ENCODE results near the gene BRSK1. TPM values are rescaled to one million over a fixed set of nuclear protein-coding genes. Genes with fewer than 3 reads are reported as not detected.

The BRSK1 gene
- total RNA-seq, 2 experiments from 2014 or later = 2.6 to 2.7 TPM

DNA sequence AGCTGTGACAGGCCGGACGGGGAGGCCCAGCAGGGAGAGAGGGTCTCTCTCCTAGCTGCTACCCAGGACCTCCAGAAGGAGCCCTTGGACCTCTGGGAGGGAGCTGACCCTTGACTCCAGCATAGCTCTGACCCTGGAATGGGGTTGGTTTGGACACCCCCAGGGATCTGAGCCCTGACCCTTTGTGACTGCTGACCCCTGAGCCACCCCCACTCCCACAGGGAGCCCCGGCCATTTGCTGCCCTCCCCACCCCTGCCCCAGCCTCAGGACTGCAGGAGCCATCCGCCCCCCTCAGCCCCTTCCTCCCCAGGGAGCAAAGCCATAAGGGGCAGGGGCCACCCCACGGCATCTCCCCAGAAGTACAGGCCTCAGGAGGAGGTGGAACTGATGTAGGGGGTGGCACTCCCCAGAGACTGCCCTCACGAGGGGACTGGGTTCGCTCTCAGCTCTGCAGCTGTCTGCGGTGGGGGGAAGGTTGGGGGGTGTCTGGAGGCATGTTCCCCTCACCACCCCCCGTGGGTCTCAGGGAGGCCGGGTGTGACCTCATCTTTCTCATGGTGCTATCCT, 63.7 kb downstream of the BRSK1 start:
- no peaks in the 10 kb centered on the region for H3K9me3 Mint-ChIP-seq

DNA sequence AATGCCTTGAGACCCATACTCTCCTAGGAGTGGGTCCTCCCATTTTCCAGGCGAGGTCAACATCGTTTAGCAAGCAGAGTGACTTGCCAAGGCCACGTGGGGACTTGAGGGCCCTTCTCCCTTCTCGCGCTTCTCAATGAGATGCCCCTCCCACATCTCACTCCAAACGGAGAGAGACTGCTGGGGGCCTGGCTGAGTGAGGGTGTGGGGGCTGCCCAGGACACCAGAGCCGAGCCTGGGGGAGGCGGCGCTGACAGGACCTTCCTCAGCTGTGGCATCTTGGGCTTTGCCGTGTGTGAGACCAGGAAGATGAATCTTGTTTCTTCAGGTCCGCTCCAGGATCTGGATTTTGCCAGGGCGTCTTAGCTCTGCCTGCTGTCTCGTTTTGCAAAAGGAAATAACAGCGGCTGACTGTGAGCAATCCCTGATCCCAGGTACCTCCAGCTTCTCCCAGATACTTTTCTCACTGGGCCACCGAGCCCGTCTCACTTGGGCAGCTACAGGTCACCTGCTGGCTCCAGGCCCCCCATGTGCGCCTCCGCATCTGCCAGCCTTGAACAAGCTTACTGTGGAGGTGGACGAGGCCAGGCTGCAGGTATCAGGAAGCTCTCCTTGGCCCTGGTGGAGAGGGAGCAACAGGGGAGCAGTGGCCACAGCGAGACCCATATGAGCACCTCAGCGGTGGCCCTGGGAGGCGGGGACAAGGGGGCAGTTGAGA, 64.7 kb downstream of the BRSK1 start:
- Histone ChIP-seq H3K27ac (ENCODE audit: low read depth in 1 of 2, low read length in 2 of 2) (no peak overlapping the region), H3K27me3 (ENCODE audit: control insufficient read depth in 1 of 2, insufficient read depth in 2 of 2, low read length in 2 of 2) (peaks cover 23 to 24% of the 10 kb centered on the region in 2 experiments), H3K36me3 (ENCODE audit: insufficient read depth, low read length) (peaks cover 3% of the 10 kb centered on the region), H3K4me3 (ENCODE audit: low read length) (no peak overlapping the region), H3K4me1 (ENCODE audit: insufficient read depth, low read length) (peaks cover 12% of the 10 kb centered on the region), H3K9me3 (ENCODE audit: control insufficient read depth in 1 of 2, insufficient read depth in 1 of 2, low read length in 2 of 2) (peaks cover 0 to 21% of the 10 kb centered on the region in 2 experiments)
- Mint-ChIP-seq H3K27me3 (peaks cover 31% of the 10 kb centered on the region), H3K9me3 (no peaks in the 10 kb centered on the region), H3K36me3 (ENCODE audit: low read depth) (peaks cover 11% of the 10 kb centered on the region), H3K4me3 (no peak overlapping the region), H3K27ac (no peak overlapping the region), H3K4me1 (ENCODE audit: low read depth) (peaks cover 18% of the 10 kb centered on the region)
- no peak for DNase-seq
- no peak for ATAC-seq (ENCODE audit: poor library complexity)
- intact Hi-C loops (cut with DNase I, micrococcal nuclease) = no loop called here
- TF ChIP-seq, protein P1, sequence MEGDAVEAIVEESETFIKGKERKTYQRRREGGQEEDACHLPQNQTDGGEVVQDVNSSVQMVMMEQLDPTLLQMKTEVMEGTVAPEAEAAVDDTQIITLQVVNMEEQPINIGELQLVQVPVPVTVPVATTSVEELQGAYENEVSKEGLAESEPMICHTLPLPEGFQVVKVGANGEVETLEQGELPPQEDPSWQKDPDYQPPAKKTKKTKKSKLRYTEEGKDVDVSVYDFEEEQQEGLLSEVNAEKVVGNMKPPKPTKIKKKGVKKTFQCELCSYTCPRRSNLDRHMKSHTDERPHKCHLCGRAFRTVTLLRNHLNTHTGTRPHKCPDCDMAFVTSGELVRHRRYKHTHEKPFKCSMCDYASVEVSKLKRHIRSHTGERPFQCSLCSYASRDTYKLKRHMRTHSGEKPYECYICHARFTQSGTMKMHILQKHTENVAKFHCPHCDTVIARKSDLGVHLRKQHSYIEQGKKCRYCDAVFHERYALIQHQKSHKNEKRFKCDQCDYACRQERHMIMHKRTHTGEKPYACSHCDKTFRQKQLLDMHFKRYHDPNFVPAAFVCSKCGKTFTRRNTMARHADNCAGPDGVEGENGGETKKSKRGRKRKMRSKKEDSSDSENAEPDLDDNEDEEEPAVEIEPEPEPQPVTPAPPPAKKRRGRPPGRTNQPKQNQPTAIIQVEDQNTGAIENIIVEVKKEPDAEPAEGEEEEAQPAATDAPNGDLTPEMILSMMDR (IDR thresholded peaks at IDR 0.05) = no peak
- ChIA-PET POLR2A (interaction anchor here (0.7 to 1.3 kb wide), 2 partner anchors 10 to 21 kb away, joined by 3 to 5 read pairs; partner anchors contain the start of gene KMT5C), CTCF (interaction anchor here (1.3 kb wide), 1 partner anchor 18 kb away, joined by 3 read pairs; no protein-coding TSS in a partner anchor)

More for the DNA sequence above, 63.7 kb downstream of the BRSK1 start:
- CTCF ChIA-PET = interaction anchor here (1.3 kb wide), 1 partner anchor 19 kb away, joined by 3 read pairs; no protein-coding TSS in a partner anchor
- H3K27me3 Mint-ChIP-seq = peaks cover 21% of the 10 kb centered on the region
- DNase-seq (peak in 1 of 14 experiments; percentile 18), ATAC-seq (ENCODE audit: poor library complexity) (no peak)
- no peak overlapping the region for H3K4me3 Mint-ChIP-seq
- TF ChIP-seq, protein P1 (IDR thresholded peaks at IDR 0.05) = no peak
- H3K27me3 ChIP-seq (ENCODE audit: control insufficient read depth in 1 of 2, insufficient read depth in 2 of 2, low read length in 2 of 2) = peaks cover 13 to 15% of the 10 kb centered on the region in 2 experiments
- H3K4me1 Mint-ChIP-seq (ENCODE audit: low read depth) = peaks cover 8% of the 10 kb centered on the region
- H3K9me3 ChIP-seq (ENCODE audit: control insufficient read depth in 1 of 2, insufficient read depth in 1 of 2, low read length in 2 of 2) = peaks cover 0 to 11% of the 10 kb centered on the region in 2 experiments
- H3K36me3 ChIP-seq (ENCODE audit: insufficient read depth, low read length) = peaks cover 8% of the 10 kb centered on the region
- POLR2A ChIA-PET = interaction anchor here (1.3 kb wide), 1 partner anchor 9 kb away, joined by 5 read pairs; the partner anchor contains the start of gene KMT5C
- H3K27ac Mint-ChIP-seq = no peak overlapping the region
- H3K4me1 ChIP-seq (ENCODE audit: insufficient read depth, low read length) = peaks cover 4% of the 10 kb centered on the region
- H3K36me3 Mint-ChIP-seq (ENCODE audit: low read depth) = peaks cover 11% of the 10 kb centered on the region
- H3K27ac ChIP-seq (ENCODE audit: low read depth in 1 of 2, low read length in 2 of 2) = no peak overlapping the region
- H3K4me3 ChIP-seq (ENCODE audit: low read length) = no peak overlapping the region
- intact Hi-C loops (cut with DNase I, micrococcal nuclease) = no loop called here

DNA sequence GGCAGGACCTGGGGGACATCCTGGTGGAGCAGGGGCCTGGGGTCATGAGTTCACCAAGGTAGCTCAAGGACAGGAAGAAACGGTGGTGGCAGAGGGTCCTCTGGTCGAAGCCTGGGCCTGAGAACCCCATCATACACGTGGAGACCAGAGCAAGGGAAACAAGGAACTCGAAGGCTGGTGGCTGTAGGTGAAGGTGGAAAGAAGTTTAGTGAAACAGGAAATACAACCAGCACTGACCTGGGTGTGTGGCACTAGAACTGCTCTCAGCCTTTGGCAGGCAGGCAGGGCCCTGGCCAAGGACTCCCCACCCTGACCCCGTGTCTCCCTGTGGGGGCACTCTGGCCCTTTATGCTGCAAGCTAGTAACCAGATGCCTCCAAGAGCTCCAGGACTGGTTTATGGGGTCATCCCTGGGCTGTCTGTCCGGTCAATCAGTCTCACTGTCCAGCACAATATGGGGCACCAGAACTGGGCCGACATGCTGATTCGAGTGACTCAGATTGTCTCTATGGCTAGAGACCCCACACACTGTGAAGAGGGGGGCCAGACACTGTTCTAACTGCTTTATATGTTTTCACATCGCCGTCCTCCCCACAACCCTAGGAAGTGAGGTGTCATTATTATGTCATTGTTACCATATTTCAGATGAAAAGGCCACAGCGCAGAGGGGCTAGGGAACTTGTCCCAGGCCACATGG, 67.0 kb downstream of the BRSK1 start:
- peak overlapping the region; percentile 38 for H3K4me3 Mint-ChIP-seq
- no peaks in the 10 kb centered on the region for H3K36me3 ChIP-seq (ENCODE audit: insufficient read depth, low read length)
- ATAC-seq (ENCODE audit: poor library complexity) (no peak), DNase-seq (no peak)
- peaks cover 29% of the 10 kb centered on the region for H3K4me1 ChIP-seq (ENCODE audit: insufficient read depth, low read length)
- H3K27me3 ChIP-seq (ENCODE audit: control insufficient read depth in 1 of 2, insufficient read depth in 2 of 2, low read length in 2 of 2) = peaks cover 34% of the 10 kb centered on the region in 2 experiments
- no peaks in the 10 kb centered on the region for H3K9me3 Mint-ChIP-seq
- TF ChIP-seq, protein P1 (IDR thresholded peaks at IDR 0.05) = no peak
- H3K4me1 Mint-ChIP-seq (ENCODE audit: low read depth) = peaks cover 25% of the 10 kb centered on the region
- peaks cover 44% of the 10 kb centered on the region for H3K27me3 Mint-ChIP-seq
- peaks cover under 1% of the 10 kb centered on the region for H3K36me3 Mint-ChIP-seq (ENCODE audit: low read depth)
- H3K27ac ChIP-seq (ENCODE audit: low read depth in 1 of 2, low read length in 2 of 2) = no peak overlapping the region
- intact Hi-C loops (cut with DNase I, micrococcal nuclease) = loop anchor here in 1 of 2 experiments (5.0 kb wide), 1 partner anchor 37 kb away; the partner anchor contains the start of gene RPL28
- ChIA-PET POLR2A (interaction anchor here (1.4 kb wide), 1 partner anchor 12 kb away, joined by 11 read pairs; the partner anchor contains the start of gene KMT5C), CTCF (no interaction called here)
- no peak overlapping the region for H3K27ac Mint-ChIP-seq
- peaks cover 0 to 31% of the 10 kb centered on the region in 2 experiments for H3K9me3 ChIP-seq (ENCODE audit: control insufficient read depth in 1 of 2, insufficient read depth in 1 of 2, low read length in 2 of 2)
- no peak overlapping the region for H3K4me3 ChIP-seq (ENCODE audit: low read length)
